H1 (cell line): Measurements from ENCODE around the gene SEL1L2. TPM values are rescaled to one million over a fixed set of nuclear protein-coding genes. Genes with fewer than 3 reads are reported as not detected.

Experiments
- CTCF ChIA-PET: fragments of 300-600 bp; sonication (Branson Sonifier 250); formaldehyde crosslinking; loops from one replicate; lab custom pipeline; 2021; ENCODE audit not compliant: partially characterized antibody; lab: Charles Lee
- POLR2A ChIA-PET: fragments of 300-600 bp; sonication (Branson Sonifier 250); formaldehyde crosslinking; loops from one replicate; lab custom pipeline; 2021; ENCODE audit warnings: inconsistent platforms; ENCODE audit not compliant: partially characterized antibody; lab: Charles Lee
- DNase-seq, 2 experiments: peaks; one replicate each; pipeline versions ENCODE4 v3.0.0 to v3.0.0-alpha.2; 2010 to 2022; ENCODE audit warnings: low spot score in 2 of 2, low read depth in 1 of 2, mixed read lengths in 1 of 2
- FAIRE-seq: peaks from 2 replicates; lab custom pipeline; 2011; peaks lifted over from hg19 to GRCh38; lab: Jason Lieb, UNC
- H2AFZ ChIP-seq: 2 replicates; pipeline ENCODE4 v1.8.1; 2012; ENCODE audit warnings: low read length, inconsistent platforms
- H2AK5ac ChIP-seq: 2 replicates; pipeline ENCODE4 v1.6.1; 2013; ENCODE audit warnings: low read depth, low read length
- H2BK120ac ChIP-seq: replicated peaks from 2 replicates; pipeline ENCODE3; 2013; ENCODE audit warnings: low read depth, low read length, inconsistent platforms
- H2BK12ac ChIP-seq: 2 replicates; pipeline ENCODE4 v1.6.1; 2013; ENCODE audit warnings: low read depth, low read length
- H2BK15ac ChIP-seq: 2 replicates; pipeline ENCODE4 v1.6.1; 2013; ENCODE audit warnings: low read length
- H2BK20ac ChIP-seq: 2 replicates; pipeline ENCODE4 v1.6.1; 2013; ENCODE audit warnings: low read length
- H2BK5ac ChIP-seq: 2 replicates; pipeline ENCODE4 v1.6.1; 2013; ENCODE audit warnings: low read depth, low read length
- H3K14ac ChIP-seq: 2 replicates; pipeline ENCODE4 v1.6.1; 2013; ENCODE audit warnings: inconsistent platforms; ENCODE audit not compliant: insufficient read length
- H3K18ac ChIP-seq: 2 replicates; pipeline ENCODE4 v1.6.1; 2013; ENCODE audit warnings: low read length; ENCODE audit errors: extremely low read depth
- H3K23ac ChIP-seq: 2 replicates; pipeline ENCODE4 v1.6.1; 2013; ENCODE audit warnings: inconsistent platforms; ENCODE audit not compliant: insufficient read length
- H3K23me2 ChIP-seq: 2 replicates; pipeline ENCODE4 v1.6.1; 2013; ENCODE audit warnings: low read depth, low read length
- H3K27ac ChIP-seq: 2 replicates; pipeline ENCODE4 v1.6.1; 2011; ENCODE audit warnings: low read depth, low read length, inconsistent platforms
- H3K27me3 ChIP-seq, 4 experiments: replicated peaks in 1 of 4; 1 replicate in 1 of 4; 2 replicates in 3 of 4; pipeline versions ENCODE4 v1.6.1 to v1.8.1; 2011 to 2013; ENCODE audit warnings: low read length in 3 of 4, mild to moderate bottlenecking in 3 of 4, inconsistent platforms in 2 of 4, mixed read lengths in 2 of 4, moderate library complexity in 1 of 4; ENCODE audit not compliant: control insufficient read depth in 3 of 4, insufficient read depth in 3 of 4; ENCODE audit errors: extremely low read depth in 1 of 4
- H3K36me3 ChIP-seq, 4 experiments: 2 replicates each; pipeline versions ENCODE4 v1.6.1 to v1.8.1; 2011 to 2013; ENCODE audit warnings: mild to moderate bottlenecking in 4 of 4, low read length in 3 of 4, moderate library complexity in 2 of 4, control low read depth in 1 of 4, inconsistent platforms in 1 of 4; ENCODE audit not compliant: insufficient read depth in 4 of 4, control insufficient read depth in 2 of 4
- H3K4ac ChIP-seq: replicated peaks from 2 replicates; pipeline ENCODE3; 2013; ENCODE audit warnings: low read length, low read depth, mixed read lengths, inconsistent platforms; ENCODE audit not compliant: insufficient read length
- H3K4me1 ChIP-seq, 4 experiments: replicated peaks in 1 of 4; 1 replicate in 1 of 4; 2 replicates in 3 of 4; pipeline versions ENCODE4 v1.6.1 to v1.8.1; 2011 to 2013; ENCODE audit warnings: low read length in 3 of 4, inconsistent platforms in 2 of 4, mixed read lengths in 1 of 4; ENCODE audit not compliant: insufficient read depth in 4 of 4, control insufficient read depth in 3 of 4
- H3K4me2 ChIP-seq, 2 experiments: 2 replicates each; pipeline versions ENCODE4 v1.6.1 to v1.8.1; 2011 to 2013; ENCODE audit warnings: low read depth in 2 of 2, low read length in 2 of 2, control low read depth in 1 of 2, inconsistent platforms in 1 of 2, mild to moderate bottlenecking in 1 of 2; ENCODE audit not compliant: insufficient read depth in 1 of 2
- H3K4me3 ChIP-seq, 4 experiments: fragments of 200-600, 300-600 bp in 1 of 4; sonication (generic), shearing (Covaris generic), sonication (Bioruptor Twin) in 1 of 4; 2 replicates each; pipeline versions ENCODE4 v1.5.1 to v1.8.1; 2011 to 2016; ENCODE audit warnings: low read length in 4 of 4, low read depth in 3 of 4, control low read depth in 2 of 4, inconsistent platforms in 2 of 4, mild to moderate bottlenecking in 2 of 4, mixed read lengths in 1 of 4, moderate library complexity in 1 of 4; ENCODE audit not compliant: insufficient read depth in 2 of 4; ENCODE audit errors: extremely low read depth in 1 of 4
- H3K56ac ChIP-seq: replicated peaks from 2 replicates; pipeline ENCODE3; 2013; ENCODE audit warnings: low read depth, mild to moderate bottlenecking, mixed read lengths, low read length, inconsistent platforms; ENCODE audit not compliant: insufficient read length
- H3K79me1 ChIP-seq: 2 replicates; pipeline ENCODE4 v1.6.1; 2013; ENCODE audit warnings: low read depth, low read length, control low read depth
- H3K79me2 ChIP-seq, 2 experiments: 2 replicates each; pipeline versions ENCODE4 v1.6.1 to v1.8.1; 2012 to 2013; ENCODE audit warnings: low read length in 2 of 2, mild to moderate bottlenecking in 2 of 2, inconsistent platforms in 1 of 2; ENCODE audit not compliant: insufficient read depth in 2 of 2, control insufficient read depth in 1 of 2
- H3K9ac ChIP-seq, 4 experiments: replicated peaks in 1 of 4; 1 replicate in 1 of 4; 2 replicates in 3 of 4; pipeline versions ENCODE4 v1.6.1 to v1.8.1; 2011 to 2013; ENCODE audit warnings: low read depth in 3 of 4, low read length in 3 of 4, control low read depth in 2 of 4, mild to moderate bottlenecking in 2 of 4, moderate library complexity in 2 of 4, inconsistent platforms in 1 of 4; ENCODE audit errors: extremely low read depth in 1 of 4
- H3K9me3 ChIP-seq, 2 experiments: 2 replicates each; pipeline versions ENCODE4 v1.6.1 to v1.8.1; 2012 to 2013; ENCODE audit warnings: mild to moderate bottlenecking in 2 of 2, moderate library complexity in 2 of 2, control low read depth in 1 of 2, inconsistent platforms in 1 of 2, low read depth in 1 of 2, low read length in 1 of 2, mixed read lengths in 1 of 2; ENCODE audit not compliant: insufficient read depth in 2 of 2
- H4K20me1 ChIP-seq, 2 experiments: replicated peaks in 1 of 2; 2 replicates each; pipeline versions ENCODE3 to v1.8.1; 2011 to 2013; ENCODE audit warnings: inconsistent platforms in 2 of 2, low read length in 2 of 2, mild to moderate bottlenecking in 1 of 2; ENCODE audit not compliant: insufficient read depth in 2 of 2, control insufficient read depth in 1 of 2
- H4K5ac ChIP-seq: 2 replicates; pipeline ENCODE4 v1.6.1; 2013; ENCODE audit warnings: low read length, low read depth, mixed read lengths, inconsistent platforms; ENCODE audit not compliant: insufficient read length
- H4K8ac ChIP-seq: 2 replicates; pipeline ENCODE4 v1.8.0; 2013; ENCODE audit warnings: mild to moderate bottlenecking, moderate library complexity, low read length, inconsistent platforms; ENCODE audit not compliant: insufficient read depth; ENCODE audit errors: extremely low read depth
- H4K91ac ChIP-seq: replicated peaks from 2 replicates; pipeline ENCODE3; 2013; ENCODE audit warnings: low read length, mixed read lengths, inconsistent platforms; ENCODE audit not compliant: insufficient read length
- FOSL1 ChIP-seq: IDR thresholded peaks from 2 replicates; pipeline ENCODE4 v1.6.1; 2011; ENCODE audit warnings: mild to moderate bottlenecking, low read depth, low read length, moderate library complexity; ENCODE audit not compliant: insufficient read depth
- GTF2F1 ChIP-seq: IDR thresholded peaks from 2 replicates; pipeline ENCODE4 v1.6.1; 2012; ENCODE audit warnings: low read depth, low read length, improper control_type of control experiment, borderline replicate concordance
- RAD21 ChIP-seq, 2 experiments: IDR thresholded peaks in 1 of 2; conservative IDR thresholded peaks in 1 of 2; 2 replicates each; pipeline ENCODE4 v1.6.1; 2011; ENCODE audit warnings: low read depth in 2 of 2, low read length in 2 of 2, improper control_type of control experiment in 1 of 2, inconsistent platforms in 1 of 2, mild to moderate bottlenecking in 1 of 2, moderate library complexity in 1 of 2
- TAF7 ChIP-seq: optimal IDR thresholded peaks from 2 replicates; pipeline ENCODE3; 2011; ENCODE audit warnings: low read depth, mild to moderate bottlenecking, inconsistent platforms, low read length, moderate library complexity, borderline replicate concordance
- WGBS, 2 experiments: shearing (Covaris generic) in 1 of 2; methylation state at CpG; one replicate each; pipeline versions ENCODE4 v1.1.6 to v1.1.7; 2013 to 2015; ENCODE audit warnings: low lambda C conversion rate in 2 of 2, mixed read lengths in 2 of 2, inconsistent platforms in 1 of 2, low coverage in 1 of 2, missing lambda C conversion rate in 1 of 2; ENCODE audit not compliant: insufficient replicate concordance in 2 of 2, insufficient coverage in 1 of 2, insufficient read length in 1 of 2; ENCODE audit errors: extremely low coverage in 1 of 2, missing lambda C conversion rate in 1 of 2; 5-methylcytosine and 5-hydroxymethylcytosine counted together
- polyA plus RNA-seq, 7 experiments: library from polyadenylated mRNA; depleted of rRNA in 3 of 7; stranded (reverse) in 5 of 7; unstranded in 2 of 7; fragments of >200 nt in 5 of 7; fragments of 200-250 nt in 2 of 7; gene quantifications; 1 replicate in 5 of 7; 2 replicates in 1 of 7; 4 replicates in 1 of 7; pipeline versions ENCODE4 v1.2.1 to v1.2.3, GENCODE V29; 2011 to 2013; ENCODE audit warnings: missing spikeins in 2 of 7, mixed read lengths in 2 of 7
- total RNA-seq: library from RNA; stranded (reverse); fragmentation: NEBNext Ultra II Directional; extraction: Animal tissue kit (Norgen Biotek cat#: 25700); gene quantifications from 2 replicates; pipeline ENCODE4 v1.2.1, GENCODE V29; 2021

Gene SEL1L2
- total and polyA plus RNA-seq, 2 of the 8 experiments (the other 6 are each of a cell fraction or from before 2014, with no cell fraction given) = not detected

GRCh38 chr20:14000917-14001316 lies 10.5 kb upstream of the SEL1L2 start:
- FAIRE-seq = no peak
- Histone ChIP-seq H4K5ac (no peak overlapping the region), H2AFZ (no peak overlapping the region), H2BK120ac (no peak overlapping the region), H3K4me3 (no peak overlapping the region), H3K4me2 (no peak overlapping the region), H3K36me3 (no peaks in the 10 kb centered on the region; a peak in 1 of 8 replicates), H3K79me1 (no peaks in the 10 kb centered on the region), H3K18ac (no peak overlapping the region), H4K91ac (no peak overlapping the region), H3K4ac (no peak overlapping the region), H3K23me2 (peaks cover 4% of the 10 kb centered on the region; the same call in 1 of the 2 replicates), H3K23ac (no peak overlapping the region), H2AK5ac (no peak overlapping the region), H4K8ac (no peak overlapping the region), H3K14ac (no peak overlapping the region), H3K9me3 (no peaks in the 10 kb centered on the region), H4K20me1 (no peaks in the 10 kb centered on the region), H2BK20ac (no peak overlapping the region), H3K79me2 (no peaks in the 10 kb centered on the region), H3K56ac (no peak overlapping the region), H3K27me3 (peaks cover 0 to 10% (median 5%) of the 10 kb centered on the region in 4 experiments; a peak in 5 of 7 replicates), H2BK5ac (no peak overlapping the region), H2BK12ac (no peak overlapping the region)
- CTCF ChIA-PET = interaction anchor here (1.0 kb wide), 1 partner anchor 178 kb away, joined by 3 read pairs; no protein-coding TSS in a partner anchor
- POLR2A ChIA-PET = no interaction called here
- WGBS, 2 experiments = 94% methylated on average over 1 of the region's 1 CpG; no CpG with 5 or more reads in 1 of the 2 experiments
- TF ChIP-seq RAD21 (IDR thresholded peaks at IDR 0.05 in 1 of 2, conservative IDR thresholded peaks at IDR 0.05 in 1 of 2; ENCODE audit: low read depth in 2 of 2, low read length in 2 of 2) (no peak), FOSL1 (no peak), GTF2F1 (no peak), TAF7 (no peak)
- TF ChIP-seq, all 59 proteins: peak for 0
- no peak overlapping the region for H2BK15ac ChIP-seq
- DNase-seq = no peak
- no peaks in the 10 kb centered on the region for H3K4me1 ChIP-seq
- H3K27ac ChIP-seq = no peak overlapping the region
- H3K9ac ChIP-seq = no peak overlapping the region
